Ramos (cell line): ENCODE results near the gene TRIO.

Source experiments
- in situ Hi-C: fragments of 300-500 bp; cut with MboI; formaldehyde crosslinking; loops from one replicate; pipeline ENCODE4 v1.14.3; 2022; ENCODE audit warnings: low sequenced_read_pairs; ENCODE audit not compliant: unreplicated experiment

Gene TRIO

GRCh38 chr5:14503681-14504331, 360.7 kb downstream of the TRIO start:
- in situ Hi-C loops = no loop called here

DNA sequence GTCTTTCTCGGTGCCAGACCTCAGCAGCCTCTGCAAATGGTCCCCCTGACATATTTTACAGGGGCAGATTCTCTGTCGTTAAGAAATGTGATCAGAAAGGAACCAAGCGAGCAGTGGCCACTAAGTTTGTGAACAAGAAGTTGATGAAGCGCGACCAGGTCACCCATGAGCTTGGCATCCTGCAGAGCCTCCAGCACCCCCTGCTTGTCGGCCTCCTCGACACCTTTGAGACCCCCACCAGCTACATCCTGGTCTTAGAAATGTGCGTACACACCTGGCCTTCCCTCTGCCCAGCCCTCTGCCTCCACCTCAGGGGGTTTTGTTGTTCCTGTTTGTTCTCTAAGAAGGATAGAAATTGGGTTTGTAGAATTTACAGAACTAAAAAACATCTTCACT, 361.2 kb downstream of the TRIO start:
- in situ Hi-C loops = no loop called here

DNA sequence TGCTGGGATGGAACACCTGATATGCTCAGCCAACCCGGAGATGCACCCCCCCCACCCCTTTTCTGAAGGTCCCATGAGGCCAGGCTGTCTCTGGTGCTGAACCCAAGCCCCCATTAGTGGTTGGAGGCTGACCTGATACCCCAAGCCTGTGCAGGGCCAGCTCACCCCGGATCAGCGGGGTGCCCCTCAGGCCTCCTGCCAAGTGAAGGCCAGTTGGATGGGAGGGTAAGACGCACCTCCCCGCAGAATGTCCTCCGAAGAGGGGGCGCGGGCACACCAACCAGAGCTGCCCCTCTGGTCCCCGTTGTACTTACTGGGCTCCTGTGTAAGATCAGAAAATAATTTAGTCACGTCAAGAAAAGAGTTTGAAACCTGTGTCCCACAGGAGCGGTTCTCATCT, 361.7 kb downstream of the TRIO start:
- in situ Hi-C loops = no loop called here

- in situ Hi-C loops = no loop called here
Observed at GRCh38 chr5:14505310-14506139, 362.4 kb downstream of the TRIO start.

DNA sequence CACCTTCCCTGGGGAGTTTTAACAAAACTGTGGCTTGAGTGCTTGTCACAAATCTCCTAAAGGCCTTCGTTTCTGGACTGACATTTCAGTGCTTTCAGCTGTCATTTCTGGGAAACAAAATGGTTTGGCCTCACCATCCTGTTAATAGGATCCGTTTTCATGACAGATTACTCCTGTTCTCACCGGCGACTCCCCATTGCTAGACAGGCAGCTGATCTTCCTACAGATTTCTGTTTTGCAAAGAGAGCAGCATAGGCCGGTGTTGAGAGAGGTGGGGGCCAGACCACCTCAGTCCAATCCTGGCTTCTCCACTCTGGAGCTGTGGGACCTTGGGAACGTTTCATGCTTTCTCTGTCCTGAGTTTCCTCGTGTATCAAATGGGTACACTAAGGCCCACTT, 363.0 kb downstream of the TRIO start:
- in situ Hi-C loops = no loop called here

DNA sequence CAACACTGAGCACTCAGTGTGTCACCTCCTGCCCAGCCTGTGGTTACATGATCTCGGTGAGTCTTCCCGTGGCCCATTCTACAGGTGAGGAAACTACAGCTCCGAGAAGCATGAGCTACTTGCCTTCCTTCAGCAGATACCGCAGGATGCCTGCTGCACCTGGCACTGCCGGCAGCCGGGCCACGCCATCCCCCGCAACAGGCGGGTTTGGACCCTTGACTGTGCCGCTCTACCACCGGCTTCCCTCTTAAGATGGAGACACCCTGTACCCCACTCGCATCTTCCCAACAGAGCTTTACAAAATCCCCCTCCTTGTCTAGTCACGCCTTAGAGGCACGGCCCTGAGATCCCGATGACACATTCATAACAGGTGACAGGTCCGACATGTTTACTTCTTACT, 363.5 kb downstream of the TRIO start:
- in situ Hi-C loops = no loop called here

DNA sequence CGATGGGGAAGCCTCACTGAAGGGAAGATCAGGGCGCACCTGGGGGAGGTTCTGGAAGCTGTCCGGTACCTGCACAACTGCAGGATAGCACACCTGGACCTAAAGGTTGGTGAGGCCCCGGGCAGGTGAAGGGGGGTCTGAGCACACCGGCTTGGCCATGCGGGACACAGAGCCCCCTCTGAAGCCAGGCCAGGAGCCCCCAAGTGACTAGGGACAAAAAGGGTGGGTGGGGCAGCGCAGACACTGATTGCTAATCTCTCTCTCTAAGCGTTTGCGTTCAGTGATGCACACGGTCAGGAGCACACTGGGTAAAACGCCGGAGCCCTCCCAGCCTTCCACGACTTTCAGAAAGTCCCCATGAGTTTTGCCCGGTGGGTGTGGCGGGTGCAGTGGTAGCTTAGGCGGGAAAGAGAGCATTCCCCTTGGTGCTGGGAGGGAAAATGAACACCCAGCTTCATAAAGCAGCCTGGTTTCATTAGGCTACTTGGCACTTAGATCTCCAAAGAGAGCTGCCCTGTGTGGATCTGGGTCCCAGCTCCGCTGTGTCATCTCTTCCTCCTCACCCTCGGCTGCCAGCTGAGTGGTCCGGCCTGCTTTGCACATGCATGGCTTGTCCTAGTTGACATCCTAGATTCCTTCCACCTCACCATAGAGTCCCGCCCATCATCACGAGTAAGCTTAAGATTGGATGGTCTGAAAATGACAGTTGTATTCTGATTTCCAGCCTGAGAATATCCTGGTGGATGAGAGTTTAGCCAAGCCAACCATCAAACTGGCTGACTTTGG, 364.2 kb downstream of the TRIO start:
- in situ Hi-C loops = no loop called here

GRCh38 chr5:14508046-14508445, 364.9 kb downstream of the TRIO start:
- in situ Hi-C loops = no loop called here

DNA sequence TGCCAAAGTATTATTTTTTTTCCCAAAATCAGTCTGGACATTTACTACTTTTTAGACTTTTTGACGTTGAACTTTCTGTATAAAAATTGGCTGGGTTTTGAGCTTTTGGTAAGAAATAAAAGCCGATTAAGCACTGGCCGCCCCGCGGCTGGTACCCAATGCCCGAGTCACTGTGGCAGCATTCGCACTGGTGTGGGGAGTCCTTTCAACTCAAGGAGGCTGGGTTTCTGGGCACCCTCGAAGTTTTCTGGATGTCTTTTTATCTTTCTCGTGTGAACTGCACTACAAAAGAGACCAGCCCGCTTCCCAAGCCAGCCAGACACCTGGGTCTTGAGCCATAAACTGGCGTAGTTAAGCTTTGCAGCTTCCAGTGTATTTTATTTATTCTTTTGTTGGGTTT, 366.4 kb downstream of the TRIO start:
- in situ Hi-C loops = no loop called here

- in situ Hi-C loops = no loop called here
Observed at GRCh38 chr5:14510156-14510734, 367.1 kb downstream of the TRIO start.

GRCh38 chr5:14510880-14511279, 367.7 kb downstream of the TRIO start:
- in situ Hi-C loops = no loop called here

GRCh38 chr5:14512574-14512973, 369.4 kb downstream of the TRIO start:
- in situ Hi-C loops = no loop called here

GRCh38 chr5:14513266-14513665, 370.1 kb downstream of the TRIO start:
- in situ Hi-C loops = no loop called here

DNA sequence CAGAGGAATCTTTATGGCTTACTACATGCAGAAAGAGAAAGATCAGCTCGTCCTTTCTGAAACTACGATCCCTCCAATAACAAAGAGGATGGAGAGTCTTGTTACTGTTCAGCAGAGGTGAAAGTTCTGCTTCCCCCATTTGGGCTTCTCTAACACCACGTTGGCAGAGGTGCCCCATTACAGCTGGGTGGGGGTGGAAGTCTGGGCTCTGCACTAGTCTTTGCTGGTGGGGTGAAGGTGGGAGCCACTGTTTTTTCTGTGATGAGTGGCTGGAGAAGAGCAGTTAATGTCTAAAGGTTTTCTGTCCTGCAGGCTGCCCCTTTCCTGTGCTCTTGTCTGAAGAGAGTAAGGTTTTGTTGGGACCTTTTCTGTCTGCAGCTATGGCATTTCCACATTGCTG, 373.8 kb downstream of the TRIO start:
- in situ Hi-C loops = no loop called here

- in situ Hi-C loops = no loop called here
Observed at GRCh38 chr5:14518638-14519037, 375.5 kb downstream of the TRIO start.

- in situ Hi-C loops = no loop called here
Observed at GRCh38 chr5:14521748-14522147, 378.6 kb downstream of the TRIO start.

DNA sequence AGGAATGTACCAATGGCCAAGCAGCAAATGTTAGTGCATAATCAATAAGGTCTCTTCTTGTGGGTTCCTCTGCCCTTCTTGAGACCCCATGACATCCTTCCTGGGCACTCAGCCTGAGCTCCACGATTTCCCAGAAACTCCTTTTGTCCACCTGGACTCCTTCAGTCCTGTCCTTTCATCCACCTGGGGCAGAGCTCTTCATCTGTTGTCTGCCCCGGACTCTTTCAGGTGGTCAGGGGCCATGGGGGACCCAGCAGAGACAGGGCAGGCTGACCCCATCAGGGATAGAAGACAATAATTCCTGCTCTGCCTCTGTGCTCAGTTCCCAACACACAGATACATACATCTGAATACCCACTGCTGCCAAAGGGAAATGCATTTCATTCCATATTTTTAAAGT, 379.6 kb downstream of the TRIO start:
- in situ Hi-C loops = no loop called here

- in situ Hi-C loops = no loop called here
Observed at GRCh38 chr5:14523243-14524034, 380.3 kb downstream of the TRIO start.

GRCh38 chr5:14525397-14525796, 382.3 kb downstream of the TRIO start:
- in situ Hi-C loops = no loop called here

DNA sequence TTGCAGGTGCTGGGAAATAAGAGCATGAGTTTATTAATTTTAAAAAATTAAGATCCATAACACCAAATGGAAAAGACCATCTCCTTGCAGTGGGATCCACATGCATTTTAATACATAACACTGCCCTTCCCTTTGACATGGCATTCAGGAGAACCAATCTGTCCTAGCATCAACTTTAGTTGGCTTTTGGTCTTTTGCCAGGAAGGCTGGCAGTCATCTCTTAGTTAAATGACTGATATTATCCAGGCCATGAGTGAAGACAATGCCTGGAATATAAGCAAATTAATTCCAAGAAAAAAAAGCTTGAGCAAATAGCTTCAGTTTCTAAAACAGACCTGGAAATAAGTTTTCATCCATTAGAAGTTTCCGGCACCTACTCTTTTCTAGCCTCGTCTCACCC, 383.4 kb downstream of the TRIO start:
- in situ Hi-C loops = no loop called here
